A549 (cell line): Measurements from ENCODE around the gene RAD51B. TPM values are rescaled to one million over a fixed set of nuclear protein-coding genes. Genes with fewer than 3 reads are reported as not detected.

Experiments used
- ATAC-seq, 2 experiments: fragments of 200-7000 bp in 1 of 2; fragments of >200 bp in 1 of 2; cut with Nextera tagmentation in 1 of 2; cut with Tn5 transposase in 1 of 2; 3 replicates each; pipeline versions ENCODE4 v1.8.0 to v1.9.1; 2018 to 2020; ENCODE audit warnings: mild to moderate bottlenecking in 1 of 2, moderate library complexity in 1 of 2
- CTCF ChIA-PET: fragments of 300-600 bp; sonication (Branson Sonifier 250); formaldehyde crosslinking; extraction: SDS; loops from one replicate; lab custom pipeline; 2021; ENCODE audit warnings: antibody characterized with exemption, inconsistent platforms; lab: Yijun Ruan, JAX
- POLR2A ChIA-PET: fragments of 350-600 bp; formaldehyde crosslinking; extraction: SDS; loops from one replicate; lab custom pipeline; 2021; ENCODE audit warnings: antibody characterized with exemption, inconsistent platforms; lab: Yijun Ruan, JAX
- DNase-seq, 2 experiments: peaks; one replicate each; pipeline versions ENCODE4 v3.0.0 to v3.0.0-alpha.2; 2011 to 2016; ENCODE audit warnings: low read depth in 1 of 2, low spot score in 1 of 2
- FAIRE-seq: peaks from 2 replicates; lab custom pipeline; 2011; peaks lifted over from hg19 to GRCh38; lab: Jason Lieb, UNC
- H3K27ac ChIP-seq, 2 experiments: fragments of >200 bp; sonication (Bioruptor Twin); formaldehyde crosslinking; 3 replicates each; pipeline ENCODE4 v1.5.1; 2016 to 2017
- H3K4me1 ChIP-seq: fragments of >200 bp; sonication (Bioruptor Twin); formaldehyde crosslinking; 3 replicates; pipeline ENCODE4 v1.6.1; 2016
- H3K4me2 ChIP-seq: fragments of >200 bp; sonication (Bioruptor Twin); formaldehyde crosslinking; 3 replicates; pipeline ENCODE4 v1.6.1; 2016
- H3K4me3 ChIP-seq: fragments of >200 bp; sonication (Bioruptor Twin); formaldehyde crosslinking; 3 replicates; pipeline ENCODE4 v1.5.1; 2016
- H3K9me3 ChIP-seq: fragments of >200 bp; sonication (Bioruptor Twin); formaldehyde crosslinking; 3 replicates; pipeline ENCODE4 v1.6.1; 2016
- CEBPB ChIP-seq, 2 experiments: fragments of >200 bp in 1 of 2; sonication (Bioruptor Twin) in 1 of 2; formaldehyde crosslinking in 1 of 2; IDR thresholded peaks; 2 replicates each; pipeline ENCODE4 v1.6.1; 2012 to 2016
- EHF ChIP-seq: fragments of 250-450 bp; sonication (Bioruptor Pico); IDR thresholded peaks from 2 replicates; pipeline ENCODE4 v1.5.0; 2020; ENCODE audit warnings: mild to moderate bottlenecking
- EP300 ChIP-seq, 2 experiments: fragments of >200 bp; sonication (Bioruptor Twin); formaldehyde crosslinking; IDR thresholded peaks; 2 replicates in 1 of 2; 3 replicates in 1 of 2; pipeline ENCODE4 v1.6.1; 2016 to 2017
- ESRRA ChIP-seq: fragments of 150-350 bp; IDR thresholded peaks from 2 replicates; pipeline ENCODE4 v1.6.1; 2014; ENCODE audit warnings: mild to moderate bottlenecking, low read length, borderline replicate concordance
- FOSB ChIP-seq: fragments of 250-450 bp; sonication (Bioruptor Pico); IDR thresholded peaks from 2 replicates; pipeline ENCODE4 v1.5.0; 2020; ENCODE audit warnings: mild to moderate bottlenecking, moderate library complexity
- GATA3 ChIP-seq: IDR thresholded peaks from 2 replicates; pipeline ENCODE4 v1.6.1; 2012; ENCODE audit warnings: borderline replicate concordance
- HEYL ChIP-seq: fragments of 250-450 bp; sonication (Bioruptor Pico); IDR thresholded peaks from 2 replicates; pipeline ENCODE4 v1.8.0; 2021; ENCODE audit warnings: mild to moderate bottlenecking, moderate library complexity
- HOXA7 ChIP-seq: fragments of 250-450 bp; sonication (Bioruptor Pico); IDR thresholded peaks from 2 replicates; pipeline ENCODE4 v1.5.0; 2020; ENCODE audit warnings: mild to moderate bottlenecking, moderate library complexity
- JUN ChIP-seq, 2 experiments: fragments of >200 bp; sonication (Bioruptor Twin); formaldehyde crosslinking; IDR thresholded peaks; 2 replicates in 1 of 2; 3 replicates in 1 of 2; pipeline ENCODE4 v1.6.1; 2016 to 2017
- JUNB ChIP-seq: fragments of >200 bp; sonication (Bioruptor Twin); formaldehyde crosslinking; IDR thresholded peaks from 2 replicates; pipeline ENCODE4 v1.6.1; 2016
- KDM1A ChIP-seq: fragments of 200-600 bp; sonication (generic); IDR thresholded peaks from 2 replicates; pipeline ENCODE4 v1.6.1; 2016; ENCODE audit warnings: low read depth, mild to moderate bottlenecking
- KDM5A ChIP-seq: fragments of 200-600 bp; sonication (generic); IDR thresholded peaks from 2 replicates; pipeline ENCODE4 v1.6.1; 2016; ENCODE audit warnings: antibody characterized with exemption, mild to moderate bottlenecking
- MAFK ChIP-seq: fragments of 450-650 bp; IDR thresholded peaks from 2 replicates; pipeline ENCODE4 v1.6.1; 2014; ENCODE audit not compliant: partially characterized antibody
- NPAS2 ChIP-seq: fragments of 250-450 bp; sonication (Bioruptor Pico); IDR thresholded peaks from 2 replicates; pipeline ENCODE4 v1.8.0; 2022; ENCODE audit warnings: mild to moderate bottlenecking, moderate library complexity, borderline replicate concordance
- RAD21 ChIP-seq, 2 experiments: fragments of >200 bp in 1 of 2; sonication (Bioruptor Twin) in 1 of 2; formaldehyde crosslinking in 1 of 2; IDR thresholded peaks in 1 of 2; conservative IDR thresholded peaks in 1 of 2; 2 replicates in 1 of 2; 3 replicates in 1 of 2; pipeline ENCODE4 v1.6.1; 2012 to 2018; ENCODE audit warnings: inconsistent platforms in 1 of 2
- RARB ChIP-seq: fragments of 250-450 bp; sonication (Bioruptor Pico); IDR thresholded peaks from 2 replicates; pipeline ENCODE4 v1.8.0; 2021; ENCODE audit warnings: mild to moderate bottlenecking, moderate library complexity
- RFX5 ChIP-seq: fragments of 450-650 bp; IDR thresholded peaks from 2 replicates; pipeline ENCODE4 v1.7.1; 2014; ENCODE audit warnings: antibody characterized with exemption, mild to moderate bottlenecking, moderate library complexity
- RNF2 ChIP-seq: fragments of 200-600 bp; sonication (generic); IDR thresholded peaks from 2 replicates; pipeline ENCODE4 v1.6.1; 2016; ENCODE audit warnings: low read depth, mild to moderate bottlenecking, antibody characterized with exemption, moderate library complexity, borderline replicate concordance
- SREBF2 ChIP-seq: fragments of 450-650 bp; IDR thresholded peaks from 2 replicates; pipeline ENCODE4 v1.6.1; 2014; ENCODE audit warnings: mild to moderate bottlenecking, moderate library complexity
- TFCP2L1 ChIP-seq: fragments of 250-450 bp; sonication (Bioruptor Pico); IDR thresholded peaks from 2 replicates; pipeline ENCODE4 v1.5.0; 2021; ENCODE audit warnings: mild to moderate bottlenecking
- ZFP36 ChIP-seq: fragments of 450-650 bp; IDR thresholded peaks from 2 replicates; pipeline ENCODE4 v1.6.1; 2014; ENCODE audit warnings: borderline replicate concordance; ENCODE audit not compliant: partially characterized antibody
- WGBS: methylation state at CpG from one replicate; pipeline ENCODE4 v1.1.6; 2017; ENCODE audit errors: missing lambda C conversion rate; 5-methylcytosine and 5-hydroxymethylcytosine counted together
- polyA plus RNA-seq, 4 experiments: library from polyadenylated mRNA; depleted of rRNA in 3 of 4; stranded (reverse); fragments of >200 nt; fragmentation: RNase III in 1 of 4; extraction: RNeasy Plus Mini Kit Qiagen cat#74134 plus additional on column Dnase treatment in 1 of 4; gene quantifications; 2 replicates in 3 of 4; 3 replicates in 1 of 4; pipeline ENCODE4 v1.2.3, GENCODE V29; 2011 to 2017
- TF ChIP-seq, protein P1 (sequence below): fragments of 200-600 bp; sonication (generic); IDR thresholded peaks from 2 replicates; pipeline ENCODE4 v1.6.1; 2016; ENCODE audit warnings: antibody characterized with exemption, mild to moderate bottlenecking, moderate library complexity
- TF ChIP-seq, protein P2 (sequence below): fragments of 450-650 bp; IDR thresholded peaks from 2 replicates; pipeline ENCODE4 v1.6.1; 2014; ENCODE audit warnings: antibody characterized with exemption
- TF ChIP-seq, protein P3 (sequence below): IDR thresholded peaks from 2 replicates; pipeline ENCODE4 v1.6.1; 2012
- TF ChIP-seq, protein P4 (sequence below): fragments of >200 bp; sonication (Bioruptor Twin); formaldehyde crosslinking; IDR thresholded peaks from 3 replicates; pipeline ENCODE4 v1.6.1; 2016
- TF ChIP-seq, protein P5 (sequence below): IDR thresholded peaks from 2 replicates; pipeline ENCODE4 v1.6.1; 2012

RAD51B gene
- polyA plus RNA-seq, 2 of the 4 experiments (the other 2 are of a cell fraction) = 7.2 to 10.8 TPM

DNA sequence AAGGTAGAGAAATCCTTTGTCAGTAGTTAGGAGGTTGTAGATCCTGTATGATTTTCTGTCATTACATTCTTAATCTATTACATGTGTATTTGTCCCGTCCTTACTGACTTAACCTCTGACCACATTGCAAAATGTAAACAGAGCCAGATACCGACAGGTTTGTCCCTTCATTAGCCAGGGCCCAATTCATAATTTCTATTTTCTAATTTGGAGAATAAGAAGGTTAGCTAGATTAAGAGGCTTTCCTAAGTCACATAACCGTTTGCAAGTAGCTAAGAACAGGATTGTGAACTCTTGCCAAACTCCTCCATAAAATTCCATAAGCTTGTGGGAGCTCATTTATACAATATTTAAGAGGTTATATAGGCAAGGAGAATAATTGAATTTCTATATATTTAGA, 352.6 kb downstream of the RAD51B start (continued):
- TF ChIP-seq, protein P1, sequence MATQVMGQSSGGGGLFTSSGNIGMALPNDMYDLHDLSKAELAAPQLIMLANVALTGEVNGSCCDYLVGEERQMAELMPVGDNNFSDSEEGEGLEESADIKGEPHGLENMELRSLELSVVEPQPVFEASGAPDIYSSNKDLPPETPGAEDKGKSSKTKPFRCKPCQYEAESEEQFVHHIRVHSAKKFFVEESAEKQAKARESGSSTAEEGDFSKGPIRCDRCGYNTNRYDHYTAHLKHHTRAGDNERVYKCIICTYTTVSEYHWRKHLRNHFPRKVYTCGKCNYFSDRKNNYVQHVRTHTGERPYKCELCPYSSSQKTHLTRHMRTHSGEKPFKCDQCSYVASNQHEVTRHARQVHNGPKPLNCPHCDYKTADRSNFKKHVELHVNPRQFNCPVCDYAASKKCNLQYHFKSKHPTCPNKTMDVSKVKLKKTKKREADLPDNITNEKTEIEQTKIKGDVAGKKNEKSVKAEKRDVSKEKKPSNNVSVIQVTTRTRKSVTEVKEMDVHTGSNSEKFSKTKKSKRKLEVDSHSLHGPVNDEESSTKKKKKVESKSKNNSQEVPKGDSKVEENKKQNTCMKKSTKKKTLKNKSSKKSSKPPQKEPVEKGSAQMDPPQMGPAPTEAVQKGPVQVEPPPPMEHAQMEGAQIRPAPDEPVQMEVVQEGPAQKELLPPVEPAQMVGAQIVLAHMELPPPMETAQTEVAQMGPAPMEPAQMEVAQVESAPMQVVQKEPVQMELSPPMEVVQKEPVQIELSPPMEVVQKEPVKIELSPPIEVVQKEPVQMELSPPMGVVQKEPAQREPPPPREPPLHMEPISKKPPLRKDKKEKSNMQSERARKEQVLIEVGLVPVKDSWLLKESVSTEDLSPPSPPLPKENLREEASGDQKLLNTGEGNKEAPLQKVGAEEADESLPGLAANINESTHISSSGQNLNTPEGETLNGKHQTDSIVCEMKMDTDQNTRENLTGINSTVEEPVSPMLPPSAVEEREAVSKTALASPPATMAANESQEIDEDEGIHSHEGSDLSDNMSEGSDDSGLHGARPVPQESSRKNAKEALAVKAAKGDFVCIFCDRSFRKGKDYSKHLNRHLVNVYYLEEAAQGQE = no peak
- TF ChIP-seq, protein P2, sequence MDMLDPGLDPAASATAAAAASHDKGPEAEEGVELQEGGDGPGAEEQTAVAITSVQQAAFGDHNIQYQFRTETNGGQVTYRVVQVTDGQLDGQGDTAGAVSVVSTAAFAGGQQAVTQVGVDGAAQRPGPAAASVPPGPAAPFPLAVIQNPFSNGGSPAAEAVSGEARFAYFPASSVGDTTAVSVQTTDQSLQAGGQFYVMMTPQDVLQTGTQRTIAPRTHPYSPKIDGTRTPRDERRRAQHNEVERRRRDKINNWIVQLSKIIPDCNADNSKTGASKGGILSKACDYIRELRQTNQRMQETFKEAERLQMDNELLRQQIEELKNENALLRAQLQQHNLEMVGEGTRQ = no peak
- TF ChIP-seq KDM1A = no peak
- TF ChIP-seq, protein P3, sequence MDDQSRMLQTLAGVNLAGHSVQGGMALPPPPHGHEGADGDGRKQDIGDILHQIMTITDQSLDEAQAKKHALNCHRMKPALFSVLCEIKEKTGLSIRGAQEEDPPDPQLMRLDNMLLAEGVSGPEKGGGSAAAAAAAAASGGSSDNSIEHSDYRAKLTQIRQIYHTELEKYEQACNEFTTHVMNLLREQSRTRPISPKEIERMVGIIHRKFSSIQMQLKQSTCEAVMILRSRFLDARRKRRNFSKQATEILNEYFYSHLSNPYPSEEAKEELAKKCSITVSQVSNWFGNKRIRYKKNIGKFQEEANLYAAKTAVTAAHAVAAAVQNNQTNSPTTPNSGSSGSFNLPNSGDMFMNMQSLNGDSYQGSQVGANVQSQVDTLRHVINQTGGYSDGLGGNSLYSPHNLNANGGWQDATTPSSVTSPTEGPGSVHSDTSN = no peak
- TF ChIP-seq, protein P4, sequence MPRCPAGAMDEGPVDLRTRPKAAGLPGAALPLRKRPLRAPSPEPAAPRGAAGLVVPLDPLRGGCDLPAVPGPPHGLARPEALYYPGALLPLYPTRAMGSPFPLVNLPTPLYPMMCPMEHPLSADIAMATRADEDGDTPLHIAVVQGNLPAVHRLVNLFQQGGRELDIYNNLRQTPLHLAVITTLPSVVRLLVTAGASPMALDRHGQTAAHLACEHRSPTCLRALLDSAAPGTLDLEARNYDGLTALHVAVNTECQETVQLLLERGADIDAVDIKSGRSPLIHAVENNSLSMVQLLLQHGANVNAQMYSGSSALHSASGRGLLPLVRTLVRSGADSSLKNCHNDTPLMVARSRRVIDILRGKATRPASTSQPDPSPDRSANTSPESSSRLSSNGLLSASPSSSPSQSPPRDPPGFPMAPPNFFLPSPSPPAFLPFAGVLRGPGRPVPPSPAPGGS = peak; percentile 7; the same call in 1 of the 3 replicates
- TF ChIP-seq TFCP2L1 (CRISPR knock-in tag) = no peak
- peak; percentile 73; the same call in 1 of the 2 replicates for TF ChIP-seq JUNB
- TF ChIP-seq EP300 (IDR thresholded peaks at IDR 0.05) = peak; percentile 43 to 63; a peak in 1 of 5 replicates
- TF ChIP-seq RARB (CRISPR knock-in tag) = peak; percentile 33; the same call in 1 of the 2 replicates
- no peak for TF ChIP-seq HOXA7 (CRISPR knock-in tag)
- no peak for TF ChIP-seq RNF2
- peak; percentile 85 for TF ChIP-seq GATA3
- no peak for TF ChIP-seq ESRRA
- TF ChIP-seq, protein P5, sequence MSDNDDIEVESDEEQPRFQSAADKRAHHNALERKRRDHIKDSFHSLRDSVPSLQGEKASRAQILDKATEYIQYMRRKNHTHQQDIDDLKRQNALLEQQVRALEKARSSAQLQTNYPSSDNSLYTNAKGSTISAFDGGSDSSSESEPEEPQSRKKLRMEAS = peak; percentile 42; the same call in 1 of the 2 replicates
- TF ChIP-seq RAD21 (conservative IDR thresholded peaks at IDR 0.05 in 1 of 2, IDR thresholded peaks at IDR 0.05 in 1 of 2) = peak in 1 of 2 experiments; percentile 10; a peak in 1 of 5 replicates
- TF ChIP-seq FOSB (CRISPR knock-in tag) = peak; percentile 2; the same call in 1 of the 2 replicates
- TF ChIP-seq RFX5 = no peak

DNA sequence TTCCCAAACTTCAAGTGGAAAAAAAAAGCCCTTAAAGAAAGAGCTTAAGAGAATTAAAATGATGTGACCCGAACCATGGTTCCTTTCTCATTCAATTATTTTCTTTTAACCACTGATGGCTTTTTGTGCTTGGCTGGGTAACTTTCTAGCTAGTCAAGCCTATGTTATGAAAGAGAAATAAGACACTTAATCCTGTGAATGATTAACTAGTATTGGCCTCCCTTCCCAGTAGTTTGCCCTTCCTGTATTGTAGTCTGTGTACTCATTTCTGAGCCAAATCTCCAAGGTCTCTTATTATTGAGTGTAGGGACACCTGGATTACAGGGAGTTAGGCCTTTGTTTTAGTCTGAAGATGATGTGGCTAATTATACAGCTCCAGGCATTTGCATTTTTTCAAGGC, 353.0 kb downstream of the RAD51B start:
- peak; percentile 65 to 93 for DNase-seq

More for the DNA sequence above, 353.0 kb downstream of the RAD51B start:
- Histone ChIP-seq H3K9me3 (0 out of 3 replicates have a peak, but pooled peaks cover 5% of the 10 kb centered on the region), H3K4me3 (no peak overlapping the region), H3K4me1 (peaks cover 73% of the 10 kb centered on the region), H3K4me2 (peak overlapping the region; percentile 72), H3K27ac (peak overlapping the region; percentile 88 to 94)
- ATAC-seq (peak; percentile 92 to 94), FAIRE-seq (peak; percentile 95)
- TF ChIP-seq FOSB (CRISPR knock-in tag) (no peak), MAFK (peak; percentile 31), NPAS2 (CRISPR knock-in tag) (no peak), RAD21 (conservative IDR thresholded peaks at IDR 0.05 in 1 of 2, IDR thresholded peaks at IDR 0.05 in 1 of 2) (peak; percentile 15 to 35; a peak in 4 of 5 replicates), CEBPB (IDR thresholded peaks at IDR 0.05) (peak in 1 of 2 experiments; percentile 56; a peak in 1 of 4 replicates), GATA3 (peak; percentile 68), JUN (IDR thresholded peaks at IDR 0.05) (peak; percentile 37 to 41; a peak in 1 of 5 replicates), SREBF2 (no peak), ZFP36 (no peak), KDM5A (no peak), EP300 (IDR thresholded peaks at IDR 0.05) (peak; percentile 30 to 45; a peak in 2 of 5 replicates), EHF (CRISPR knock-in tag) (no peak), RARB (CRISPR knock-in tag) (0 out of 2 replicates have a peak, but pooled peaks have one; percentile 16), HEYL (CRISPR knock-in tag) (no peak)
- TF ChIP-seq, protein P4 = 0 out of 3 replicates have a peak, but pooled peaks have one; percentile 9
- TF ChIP-seq, protein P5 = peak; percentile 2; the same call in 1 of the 2 replicates
- POLR2A ChIA-PET = interaction anchor here (0.6 to 1.8 kb wide), 11 partner anchors 9 to 621 kb away, joined by 3 to 18 read pairs (median 6); partner anchors contain the start of gene ZFP36L1
- WGBS = 3% methylated on average over 1 of the region's 1 CpG
- CTCF ChIA-PET = interaction anchor here (0.7 to 1.8 kb wide), 5 partner anchors 20 to 239 kb away, joined by 3 to 5 read pairs (median 3); no protein-coding TSS in a partner anchor
